Astrocyte (in vitro differentiated cells and primary cell): ENCODE data around the gene SGPL1.

Experiments used
- CTCF ChIP-seq: IDR thresholded peaks from 2 replicates; pipeline ENCODE4 v1.5.1; 2011; ENCODE audit warnings: low read depth, mild to moderate bottlenecking, inconsistent platforms, low read length, moderate library complexity; ENCODE audit not compliant: insufficient read depth
- EZH2 ChIP-seq: IDR thresholded peaks from 2 replicates; pipeline ENCODE4 v1.6.1; 2012; ENCODE audit warnings: mild to moderate bottlenecking, low read length, inconsistent platforms; ENCODE audit not compliant: insufficient read depth

- TF ChIP-seq CTCF (no peak), EZH2 (no peak)
These were observed 87.0 kb downstream of the SGPL1 start for GRCh38 chr10:70902661-70903261.
